Cardiac septum (tissue), 1 donor: ENCODE measurements around the gene BTBD9. TPM values are rescaled to one million over a fixed set of nuclear protein-coding genes. Genes with fewer than 3 reads are reported as not detected.

ENCODE experiments used
- DNase-seq: peaks from one replicate; pipeline ENCODE4 v3.0.0-alpha.2; 2020; ENCODE audit warnings: low spot score
- intact Hi-C: fragments of 100-400 bp; cut with DNase I; formaldehyde crosslinking; loops from one replicate; pipeline ENCODE4 v1.14.0; 2022
- total RNA-seq: library from RNA; stranded (reverse); fragmentation: NEBNext Ultra II Directional; extraction: Animal tissue kit (Norgen Biotek cat#: 25700); gene quantifications from one replicate; pipeline ENCODE4 v1.2.1, GENCODE V29; 2021
- donor health status: DM: no; HTN: no; CAD: no.

Gene BTBD9
- total RNA-seq, 1 donor from 2014 or later: 24.2 TPM

DNA sequence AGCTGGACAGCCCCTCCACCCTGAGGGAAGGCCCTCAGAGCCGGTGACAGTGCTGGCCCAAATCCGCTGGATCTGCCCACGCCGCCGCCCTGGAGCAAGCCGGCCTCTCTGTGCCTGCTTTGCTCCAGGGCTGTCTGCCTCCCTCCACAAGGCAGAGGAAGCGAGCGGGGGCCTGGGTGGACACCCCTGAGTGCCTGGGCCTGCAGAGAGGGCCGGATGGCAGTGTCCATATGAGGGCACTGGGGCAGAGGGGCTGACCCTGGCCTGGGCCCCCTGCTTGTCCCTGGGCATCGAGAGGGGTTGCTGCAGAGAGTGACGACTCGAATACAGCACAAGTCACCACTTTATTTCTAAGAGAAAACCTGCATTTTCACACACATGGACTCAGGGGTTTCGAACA, 471.6 kb downstream of the BTBD9 start:
- intact Hi-C loops: no loop called here

DNA sequence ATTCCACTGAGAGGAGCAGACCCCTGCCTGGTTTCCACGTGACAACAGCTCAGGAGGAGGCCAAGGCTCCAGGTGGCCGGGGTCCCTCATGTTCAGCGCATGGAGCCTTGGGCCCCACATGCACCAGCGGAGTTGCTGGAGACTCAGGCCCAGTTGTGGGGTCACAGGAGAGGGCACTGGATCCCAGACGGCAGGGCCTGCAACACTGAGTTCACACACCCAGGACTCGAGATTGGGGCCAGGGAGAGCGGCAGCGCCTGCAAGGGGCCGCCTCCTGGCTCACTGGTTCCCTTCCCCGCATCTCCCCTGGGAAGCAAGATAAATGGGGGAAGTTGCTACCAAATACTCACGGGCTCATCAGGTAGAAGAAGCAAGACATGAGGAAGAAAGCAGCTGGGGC, 472.1 kb downstream of the BTBD9 start:
- DNase-seq: no peak
- intact Hi-C loops: no loop called here

More for the DNA sequence above, 471.6 kb downstream of the BTBD9 start:
- no peak for DNase-seq

DNA sequence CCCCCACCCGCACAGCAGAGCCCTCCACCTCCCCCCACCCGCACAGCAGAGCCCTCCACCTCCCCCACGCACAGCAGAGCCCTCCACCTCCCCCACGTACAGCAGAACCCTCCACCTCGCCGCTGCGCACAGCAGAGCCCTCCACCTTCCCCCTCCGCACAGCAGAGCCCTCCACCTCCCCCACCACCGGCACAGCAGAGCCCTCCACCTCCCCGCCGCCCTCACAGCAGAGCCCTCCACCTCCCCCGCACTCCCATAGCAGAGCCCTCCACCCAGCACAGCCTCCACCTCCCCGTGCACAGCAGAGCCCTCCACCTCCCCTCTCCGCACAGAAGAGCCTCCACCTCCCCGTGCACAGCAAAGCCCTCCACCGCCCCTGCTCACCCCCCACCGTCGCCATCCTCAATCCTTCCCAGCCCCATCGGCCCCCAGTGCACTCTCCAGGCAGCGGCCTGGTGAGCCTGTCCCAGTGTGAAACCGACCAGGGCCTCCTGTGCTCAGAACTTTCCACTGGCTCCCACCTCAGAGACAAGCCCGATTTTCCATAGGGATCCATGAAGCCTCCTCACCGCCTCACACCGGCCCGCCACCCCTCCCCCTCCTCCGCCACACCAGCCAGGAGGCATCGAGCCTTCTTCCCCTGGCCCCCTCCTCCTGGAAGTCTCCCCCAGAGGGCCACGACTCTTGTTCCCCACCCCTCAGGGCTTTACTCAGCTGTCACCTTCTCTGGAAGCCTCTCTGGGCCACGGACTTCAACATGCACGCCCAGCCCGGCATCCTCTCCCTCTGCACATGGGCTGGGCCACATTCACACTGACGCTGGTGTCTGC, 473.1 kb downstream of the BTBD9 start:
- intact Hi-C loops: no loop called here
- DNase-seq: no peak

DNA sequence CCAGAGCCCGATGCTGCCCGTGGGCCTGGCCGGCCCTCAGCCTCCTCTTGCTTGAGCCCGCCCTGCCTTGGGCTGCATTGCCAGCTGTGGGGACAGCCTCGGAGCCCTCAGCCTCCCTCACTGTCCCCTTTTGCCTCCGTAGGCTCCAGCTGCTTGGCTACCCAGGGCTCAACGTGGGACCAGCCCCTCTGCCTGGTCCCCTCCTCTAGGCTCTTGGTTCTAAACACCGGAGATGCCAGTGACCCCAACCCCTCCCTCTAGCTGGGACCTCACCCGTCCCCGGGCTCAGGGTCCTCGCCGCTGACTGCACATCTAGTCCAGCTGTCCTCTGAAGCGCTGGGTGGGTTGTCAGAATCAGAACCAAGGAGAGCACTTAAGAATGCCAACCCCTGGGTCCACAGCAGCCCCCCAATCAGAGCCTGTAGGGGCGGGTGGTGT, 475.0 kb downstream of the BTBD9 start:
- intact Hi-C loops: no loop called here
- no peak for DNase-seq

DNA sequence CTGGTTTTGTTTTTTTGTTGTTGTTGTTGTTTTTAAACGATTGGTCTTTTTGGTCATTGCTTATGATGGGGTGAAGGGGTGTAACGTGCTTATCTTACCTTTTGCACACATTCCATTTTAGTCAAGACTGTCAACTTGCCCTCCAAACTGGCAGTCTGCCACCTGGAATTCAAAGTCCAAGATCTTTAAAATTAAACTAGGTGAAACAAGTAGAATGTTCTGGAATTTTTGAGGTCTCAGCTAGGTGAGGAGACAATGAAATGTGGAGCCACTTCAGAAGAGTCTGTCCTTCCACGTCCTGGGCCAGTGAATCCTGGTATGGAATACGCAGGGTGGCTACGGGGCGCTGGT, 475.6 kb downstream of the BTBD9 start:
- DNase-seq: no peak
- intact Hi-C loops: no loop called here

DNA sequence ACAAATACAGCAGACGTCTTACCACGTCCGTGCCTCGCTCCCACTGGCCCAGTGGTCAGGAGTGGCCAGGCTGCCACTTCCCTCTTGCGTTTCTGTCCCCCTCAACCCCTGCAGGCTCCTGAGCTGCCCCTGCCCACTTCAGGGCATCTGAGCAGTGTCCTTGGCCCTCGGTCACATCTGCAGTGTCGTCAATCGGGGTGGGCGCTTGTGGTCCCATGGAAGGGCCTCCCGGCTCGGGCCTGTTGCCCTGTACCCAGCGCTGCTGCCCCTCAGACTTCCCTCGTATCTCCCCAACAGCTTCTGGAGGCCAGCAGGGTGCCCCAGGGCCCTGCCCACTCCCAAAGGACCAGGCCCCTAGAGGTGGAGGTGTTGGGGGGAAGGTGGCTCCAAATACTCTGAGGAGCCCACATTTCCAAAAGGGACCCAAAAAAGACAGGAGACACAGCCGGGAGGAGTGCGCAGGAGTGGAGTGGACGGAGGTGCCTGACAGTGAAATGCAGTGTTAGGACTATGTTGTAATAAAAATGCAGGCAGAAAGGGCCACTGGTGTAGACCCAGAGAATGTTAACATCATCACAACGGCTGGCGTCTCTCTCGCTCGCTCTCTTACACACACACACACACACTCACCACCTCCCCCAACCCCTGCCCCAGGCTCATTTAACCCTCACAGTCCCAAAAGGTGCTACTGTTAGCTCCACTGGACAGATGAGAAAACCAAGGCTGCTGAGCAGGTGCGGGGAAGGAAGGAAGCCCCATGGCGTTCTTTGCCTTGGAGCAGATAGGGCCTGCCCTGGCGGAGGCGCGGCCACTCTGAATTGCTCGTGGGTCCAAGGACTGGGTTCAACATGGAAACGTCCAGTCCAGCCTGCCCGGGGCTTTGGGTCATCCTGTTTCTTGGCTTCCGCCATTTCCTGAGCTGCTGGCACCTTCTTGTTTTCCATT, 476.3 kb downstream of the BTBD9 start:
- intact Hi-C loops: no loop called here
- no peak for DNase-seq

DNA sequence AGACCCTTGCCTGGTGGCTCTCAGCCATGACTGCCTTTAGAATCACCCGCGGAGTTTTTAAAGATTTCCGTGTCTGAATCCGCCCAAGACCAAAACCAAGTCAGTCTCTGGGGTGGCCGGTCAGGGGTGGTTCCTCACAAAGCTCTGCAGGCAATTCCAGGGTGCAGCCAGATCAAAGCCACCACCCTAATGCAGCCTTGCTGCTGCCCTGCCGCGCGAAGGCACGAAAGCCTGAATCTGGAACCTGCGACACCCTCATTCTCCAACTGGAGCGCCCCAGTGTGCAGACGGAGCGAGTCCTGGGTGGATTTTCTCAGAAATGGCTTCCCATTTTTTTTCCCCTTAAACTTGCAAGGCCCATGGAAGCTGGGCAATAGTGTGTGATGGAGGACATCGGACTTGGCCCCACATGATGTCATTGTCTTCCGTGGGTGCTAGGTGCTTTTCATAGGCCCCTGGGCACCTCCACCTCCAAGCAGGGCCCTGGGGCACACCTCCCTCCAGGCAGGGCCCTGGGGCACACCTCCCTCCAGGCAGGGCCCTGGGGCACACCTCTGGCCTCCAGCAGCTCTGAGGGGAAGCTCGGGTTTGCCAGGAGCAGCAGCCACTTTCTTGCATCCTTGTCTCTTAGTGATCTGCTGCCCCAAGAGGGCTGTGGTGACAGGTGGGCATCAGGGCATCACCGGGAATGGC, 477.1 kb downstream of the BTBD9 start:
- intact Hi-C loops: no loop called here
- DNase-seq: no peak

DNA sequence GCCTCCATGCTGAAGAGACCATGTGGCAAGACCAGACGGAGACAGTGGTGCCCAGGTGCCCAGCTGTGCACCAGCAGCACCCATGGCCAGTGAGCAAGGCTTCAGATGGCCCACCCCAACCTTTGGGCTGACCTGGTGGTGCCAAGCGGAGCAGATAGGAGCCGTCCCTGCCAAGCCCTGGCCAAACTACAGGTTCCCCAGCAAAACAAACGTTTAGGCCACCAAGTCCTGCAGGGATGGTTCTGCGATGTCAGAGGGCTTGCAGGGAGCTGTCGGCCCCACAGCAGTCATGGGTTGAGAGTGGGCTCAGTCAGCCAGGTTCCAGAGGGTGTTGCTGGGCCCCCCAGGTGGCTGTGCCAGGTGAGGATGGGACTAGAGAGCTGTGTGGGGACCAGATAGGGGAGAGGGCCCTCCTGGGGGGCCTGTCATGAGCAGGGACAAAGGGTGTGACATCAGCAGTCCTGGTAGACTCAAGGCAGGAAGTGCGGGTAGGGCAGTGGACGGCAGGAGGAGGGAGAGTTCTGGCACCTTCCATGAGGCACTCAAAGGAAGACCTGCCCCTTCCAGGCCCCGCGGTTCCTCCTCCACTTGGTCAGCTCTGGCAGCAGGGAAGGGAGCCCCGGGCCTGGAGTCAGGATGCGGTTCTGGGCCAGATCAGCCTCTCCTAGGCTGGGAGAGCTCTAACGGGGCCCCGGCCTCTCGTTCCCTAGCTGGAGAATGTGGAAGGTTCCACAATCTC, 477.8 kb downstream of the BTBD9 start:
- intact Hi-C loops: no loop called here
- no peak for DNase-seq

DNA sequence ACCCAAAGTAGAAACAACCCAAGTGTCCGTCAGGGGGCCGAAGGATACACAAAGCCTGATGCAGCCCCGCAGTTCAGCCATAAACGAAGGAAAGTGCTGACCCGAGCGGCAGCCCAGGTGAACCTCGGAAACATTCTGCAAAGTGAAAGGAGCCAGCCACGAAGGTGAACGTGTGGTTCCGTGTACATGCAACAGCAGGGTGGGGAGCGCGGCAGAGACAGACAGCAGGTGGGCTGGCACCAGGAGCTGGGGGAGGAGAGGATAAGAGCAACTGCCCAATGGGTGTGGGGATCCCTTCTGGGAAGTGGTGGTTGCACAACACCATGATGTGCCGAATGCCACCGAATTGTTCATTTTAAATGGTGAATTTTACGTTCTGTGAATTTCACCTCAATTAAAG, 478.4 kb downstream of the BTBD9 start:
- intact Hi-C loops: no loop called here
- no peak for DNase-seq

DNA sequence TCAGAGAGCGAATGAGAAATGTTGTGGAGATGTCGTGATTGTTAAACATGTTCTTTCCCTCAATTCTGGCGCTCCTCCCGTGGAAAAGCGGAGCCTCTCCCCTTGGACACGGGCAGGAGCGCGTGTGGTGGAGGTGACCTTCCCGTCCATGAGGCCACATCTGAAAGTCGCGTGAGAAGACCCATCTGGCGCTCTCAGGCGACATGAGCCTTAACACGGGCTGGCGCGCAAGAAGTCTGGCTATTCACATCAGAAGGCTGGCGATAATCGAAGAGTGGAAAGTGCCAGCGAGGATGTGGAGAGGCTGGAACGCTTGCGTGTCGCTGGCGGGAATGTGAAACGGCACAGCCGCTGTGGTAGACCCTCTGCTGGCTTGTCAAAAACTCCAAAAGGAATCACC, 478.9 kb downstream of the BTBD9 start:
- intact Hi-C loops: no loop called here

DNA sequence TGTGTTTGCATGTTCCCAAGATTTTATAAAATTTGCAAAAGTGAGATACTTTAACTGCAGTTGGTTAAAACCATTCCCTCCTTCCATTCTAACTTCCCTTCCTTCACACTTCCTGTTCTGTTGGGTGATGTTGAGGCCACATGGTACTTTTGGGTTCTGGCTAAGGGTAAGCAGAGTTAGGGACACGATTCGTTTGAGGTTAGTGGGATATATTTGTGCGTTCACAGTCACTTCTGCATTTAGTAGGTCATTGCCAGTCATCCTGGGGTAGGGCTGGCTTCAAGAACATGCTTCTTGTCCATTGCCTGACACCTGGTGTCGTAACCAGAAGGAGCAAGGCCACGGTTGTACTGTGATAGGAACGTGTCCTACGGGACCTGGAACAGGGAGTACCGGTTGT, 480.1 kb downstream of the BTBD9 start:
- intact Hi-C loops: no loop called here
- no peak for DNase-seq

More for the DNA sequence above, 478.9 kb downstream of the BTBD9 start:
- no peak for DNase-seq

DNA sequence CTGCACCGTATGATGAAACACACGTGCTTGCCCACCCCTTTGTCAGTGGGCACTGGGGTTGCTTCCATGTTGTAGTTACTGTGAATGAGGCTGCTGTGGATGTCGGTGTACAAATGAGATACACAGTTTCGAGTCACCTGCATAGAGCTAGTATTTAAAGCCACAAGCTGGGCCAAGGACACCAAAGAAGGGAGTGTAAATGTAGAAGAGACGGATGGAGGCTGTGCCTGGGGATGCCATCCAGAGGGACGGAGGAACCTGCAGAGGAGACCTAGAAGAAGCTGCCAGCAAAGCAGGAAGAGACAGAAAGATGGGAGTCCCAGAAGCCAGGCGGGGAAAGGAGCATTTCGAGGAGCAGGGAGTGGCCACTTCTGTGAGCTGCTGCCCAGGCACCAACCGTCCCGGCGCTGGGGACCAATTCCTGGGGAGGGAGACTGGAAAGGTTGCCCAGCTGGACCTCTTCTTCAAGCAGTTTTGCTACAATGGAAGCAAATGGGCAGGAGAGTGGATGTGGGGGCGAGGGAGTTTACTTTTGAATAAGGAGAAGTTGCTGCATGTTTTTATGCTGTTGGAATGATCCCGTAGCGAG, 480.9 kb downstream of the BTBD9 start:
- no peak for DNase-seq
- intact Hi-C loops: no loop called here

DNA sequence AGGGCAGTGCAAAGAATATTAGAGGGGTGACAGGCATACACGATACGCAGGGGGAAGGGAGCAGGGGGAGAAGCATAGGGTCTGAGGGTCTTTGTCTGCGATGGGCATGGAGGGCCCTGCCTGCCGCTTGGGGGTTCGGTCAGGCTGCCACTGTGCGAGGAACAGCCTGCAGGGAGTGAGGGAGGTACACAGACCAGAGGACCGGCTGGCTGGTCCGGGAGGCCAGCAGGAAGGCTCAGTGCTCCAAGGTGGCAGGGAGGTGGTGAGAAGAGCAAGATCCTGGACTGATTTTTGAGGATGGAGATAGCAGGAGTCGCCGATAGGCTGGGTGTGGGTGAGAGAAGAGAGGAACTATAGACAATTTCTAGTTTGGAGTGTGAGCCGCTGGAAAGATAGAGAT, 481.8 kb downstream of the BTBD9 start:
- intact Hi-C loops: no loop called here
- DNase-seq: no peak

DNA sequence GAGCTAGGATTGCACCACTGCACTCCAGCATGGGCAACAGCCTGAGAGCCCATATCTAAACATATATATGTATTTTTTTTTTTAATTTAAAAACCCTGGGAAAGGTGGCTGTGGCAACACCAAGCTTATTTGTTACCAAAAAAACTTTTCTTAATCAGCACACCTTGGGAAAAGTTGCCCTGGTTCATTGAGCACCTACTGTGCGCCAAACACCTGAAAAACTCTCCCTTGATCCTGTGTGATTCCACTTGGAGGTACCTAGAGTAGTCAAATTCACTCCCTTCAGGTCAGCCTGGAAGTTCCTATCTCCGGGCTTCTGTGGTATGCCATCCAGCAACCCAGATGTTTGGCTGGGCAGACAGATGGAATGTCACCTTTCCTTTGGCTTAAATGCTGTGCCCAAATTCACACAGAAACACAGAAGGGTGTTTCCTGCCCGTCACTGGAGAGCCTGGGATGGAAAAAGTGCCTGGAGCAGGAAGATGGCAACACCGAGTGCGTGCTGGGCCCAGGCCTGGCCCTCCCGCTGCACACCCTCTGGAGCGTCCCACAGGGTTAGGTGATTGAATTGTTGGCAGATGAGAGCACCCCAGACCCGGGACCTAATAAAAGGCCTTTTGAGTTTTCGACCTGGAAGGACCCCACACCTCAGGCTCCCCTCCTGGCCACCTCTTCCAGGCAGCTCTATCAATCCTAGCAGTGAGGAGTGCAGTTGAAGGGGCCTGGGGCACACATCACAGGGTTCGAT, 482.7 kb downstream of the BTBD9 start:
- DNase-seq: no peak
- intact Hi-C loops: no loop called here

DNA sequence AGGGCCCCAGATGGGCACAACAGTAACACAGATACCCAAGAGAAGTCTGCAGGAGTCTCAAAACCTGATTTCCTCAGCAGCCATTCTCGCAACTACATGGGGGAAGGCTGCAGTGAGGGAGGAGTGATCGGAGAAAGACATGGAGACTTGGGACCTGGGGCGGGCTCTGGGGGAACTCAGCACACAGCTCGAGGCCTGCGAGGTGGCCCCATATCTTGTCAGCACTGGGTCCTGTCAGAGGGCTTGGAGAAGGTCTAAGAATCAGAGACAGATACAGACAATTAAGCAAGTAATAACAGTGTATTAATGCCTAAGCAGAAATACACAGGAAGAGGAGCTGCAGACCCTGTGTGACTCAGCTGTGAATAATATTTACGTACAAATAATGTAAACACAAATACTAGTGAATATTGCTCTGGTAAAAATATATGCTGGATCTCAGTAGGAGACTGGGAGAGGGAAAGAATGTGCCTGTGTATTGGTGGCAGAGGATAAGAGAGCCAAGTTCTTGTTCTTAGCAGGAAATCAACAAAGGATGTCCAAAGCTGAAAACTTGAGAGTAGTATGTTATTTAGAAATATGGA, 484.0 kb downstream of the BTBD9 start:
- no peak for DNase-seq
- intact Hi-C loops: no loop called here

DNA sequence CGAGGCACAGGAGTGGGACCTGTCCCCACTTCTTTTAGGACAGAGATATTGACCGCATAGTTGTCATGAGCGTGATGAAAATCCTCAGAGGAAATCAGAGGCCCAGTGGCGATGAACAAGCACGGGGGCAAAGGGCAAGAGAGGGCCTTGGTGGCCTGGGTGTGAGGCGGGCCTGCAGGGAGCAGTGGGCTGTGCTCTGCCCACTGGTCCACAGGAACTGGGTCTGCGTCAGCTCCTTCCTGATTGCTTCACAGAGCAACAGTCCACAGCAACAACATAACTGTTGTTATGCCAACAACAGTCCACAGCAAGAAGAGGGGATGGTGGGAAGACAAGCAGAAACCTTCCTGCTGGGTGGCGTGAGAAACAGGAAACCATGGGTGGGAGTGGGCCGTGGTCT, 484.6 kb downstream of the BTBD9 start:
- DNase-seq: no peak
- intact Hi-C loops: no loop called here

DNA sequence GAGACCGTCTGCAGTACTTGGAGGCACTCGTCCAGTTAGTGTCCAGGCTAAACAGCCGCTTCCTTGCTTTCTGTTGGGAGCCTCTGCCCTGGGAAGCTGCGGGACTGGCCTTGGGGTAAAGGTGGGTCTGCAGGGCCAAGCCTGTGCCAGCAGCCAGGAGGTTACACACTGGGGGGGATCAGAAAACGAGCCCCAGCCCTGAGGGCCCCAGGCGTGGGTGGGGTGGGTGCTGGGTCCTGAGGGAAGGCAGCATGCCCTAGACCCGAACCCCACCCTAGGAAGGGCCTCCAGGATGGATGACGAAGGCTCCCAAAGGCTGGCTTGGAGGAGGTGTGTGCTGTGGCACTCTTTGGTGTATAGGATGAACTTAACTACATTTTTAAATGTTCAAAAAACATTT, 485.0 kb downstream of the BTBD9 start:
- DNase-seq: no peak
- intact Hi-C loops: no loop called here

DNA sequence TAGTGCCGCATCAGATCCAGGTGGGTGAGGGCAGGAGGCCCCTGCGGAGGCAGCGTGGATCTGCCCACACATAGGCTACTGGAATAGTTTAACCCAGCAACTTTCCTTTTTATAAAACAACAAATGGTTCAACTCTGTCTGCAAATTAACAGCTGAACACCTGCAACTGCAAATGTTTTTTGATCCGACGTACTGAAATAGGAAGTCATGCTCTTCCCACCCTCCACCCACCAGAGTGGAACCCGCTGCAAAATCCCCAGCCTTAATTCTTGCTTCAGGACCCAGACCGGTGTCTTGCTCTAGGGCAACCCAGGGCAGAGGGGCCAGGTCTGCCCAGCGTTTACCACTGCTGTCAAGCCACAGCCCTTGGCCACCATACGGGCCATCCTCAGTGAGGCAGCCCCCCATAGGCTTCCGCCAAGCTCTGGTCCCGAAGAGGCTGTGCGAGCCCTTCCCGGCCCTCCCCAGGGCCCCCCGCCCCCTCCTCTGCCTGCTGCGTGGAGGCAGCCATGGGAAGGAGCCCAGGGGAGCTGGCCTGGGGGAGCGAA, 485.9 kb downstream of the BTBD9 start:
- intact Hi-C loops: no loop called here
- no peak for DNase-seq
